K562 (cell line): Measurements from ENCODE around the gene SERPINE2. TPM values are rescaled to one million over a fixed set of nuclear protein-coding genes. Genes with fewer than 3 reads are reported as not detected.
A peak's percentile ranks its signal among the peaks of the same experiment; 100 is the strongest.

Source experiments
- ATAC-seq: fragments of 200-7000 bp; cut with Tn5 transposase; 3 replicates; pipeline ENCODE4 v1.9.1; 2020; ENCODE audit warnings: moderate library complexity
- BruUV-seq: library from RNA; stranded (reverse); fragments of 400-500 nt; replicated peaks from 2 replicates; lab custom pipeline; 2021; lab: Mats Ljungman, UMichigan
- CTCF ChIA-PET: fragments of 300-600 bp; formaldehyde crosslinking; extraction: SDS; loops from one replicate; lab custom pipeline; 2021; ENCODE audit warnings: low intra/inter-chr PET ratio; lab: Yijun Ruan, JAX
- POLR2A ChIA-PET: fragments of 300-600, 350-650 bp; sonication (Branson Sonifier 250); formaldehyde crosslinking; extraction: SDS; loops from one replicate; lab custom pipeline; 2021; ENCODE audit warnings: antibody characterized with exemption, inconsistent platforms; lab: Yijun Ruan, JAX
- DNase-seq, 4 experiments: peaks; one replicate each; pipeline versions ENCODE4 v3.0.0 to v3.0.0-alpha.2; 2011 to 2018; ENCODE audit warnings: low spot score in 3 of 4, mixed read lengths in 3 of 4; ENCODE audit errors: extremely low read depth in 1 of 4
- FAIRE-seq: peaks from 2 replicates; lab custom pipeline; 2011; peaks lifted over from hg19 to GRCh38; lab: Jason Lieb, UNC
- H2AFZ ChIP-seq: 2 replicates; pipeline ENCODE4 v1.6.0; 2011; ENCODE audit warnings: low read depth, low read length, control low read depth, inconsistent platforms
- H3K27ac ChIP-seq: fragments of 200-600 bp; 3 replicates; pipeline ENCODE4 v1.8.0; 2011; ENCODE audit warnings: low read depth, mild to moderate bottlenecking, control low read depth, inconsistent platforms, low read length, moderate library complexity, mixed read lengths; ENCODE audit errors: extremely low read depth
- H3K27me3 ChIP-seq, 2 experiments: fragments of 300-600 bp in 1 of 2; 2 replicates in 1 of 2; 3 replicates in 1 of 2; pipeline versions ENCODE4 v1.6.0 to v1.8.0; 2011; ENCODE audit warnings: inconsistent platforms in 2 of 2, low read length in 2 of 2, mild to moderate bottlenecking in 1 of 2, mixed read lengths in 1 of 2, moderate library complexity in 1 of 2; ENCODE audit not compliant: control insufficient read depth in 2 of 2, insufficient read depth in 2 of 2
- H3K36me3 ChIP-seq: fragments of 300-600 bp; 3 replicates; pipeline ENCODE4 v1.8.0; 2011; ENCODE audit warnings: mild to moderate bottlenecking, low read length, inconsistent platforms; ENCODE audit not compliant: control insufficient read depth, insufficient read depth
- H3K4me1 ChIP-seq, 2 experiments: fragments of 200-600 bp in 1 of 2; replicated peaks in 1 of 2; 2 replicates in 1 of 2; 3 replicates in 1 of 2; pipeline versions ENCODE4 v1.5.1 to v1.8.0; 2011; ENCODE audit warnings: inconsistent platforms in 2 of 2, low read length in 2 of 2, mild to moderate bottlenecking in 1 of 2, mixed read lengths in 1 of 2, moderate library complexity in 1 of 2; ENCODE audit not compliant: control insufficient read depth in 2 of 2, insufficient read depth in 2 of 2
- H3K4me2 ChIP-seq: 2 replicates; pipeline ENCODE4 v1.6.1; 2011; ENCODE audit warnings: low read length, control low read depth, inconsistent platforms, mixed read lengths; ENCODE audit not compliant: insufficient read depth
- H3K4me3 ChIP-seq: fragments of 200-600 bp; sonication (generic), shearing (Covaris generic); 2 replicates; pipeline ENCODE4 v1.5.1; 2016; ENCODE audit warnings: control low read depth, inconsistent platforms
- H3K79me2 ChIP-seq: fragments of 200-600 bp; 3 replicates; pipeline ENCODE4 v1.8.0; 2011; ENCODE audit warnings: low read length, inconsistent platforms; ENCODE audit not compliant: control insufficient read depth, insufficient read depth
- H3K9ac ChIP-seq, 2 experiments: 2 replicates each; pipeline versions ENCODE4 v1.6.0 to v1.6.1; 2011; ENCODE audit warnings: low read depth in 2 of 2, low read length in 2 of 2, control low read depth in 1 of 2, inconsistent platforms in 1 of 2, mild to moderate bottlenecking in 1 of 2, mixed read lengths in 1 of 2; ENCODE audit not compliant: insufficient read depth in 1 of 2
- H3K9me1 ChIP-seq: one replicate; pipeline ENCODE4 v1.6.0; 2011; ENCODE audit warnings: inconsistent platforms, mild to moderate bottlenecking, low read length, moderate library complexity; ENCODE audit not compliant: control insufficient read depth, insufficient read depth
- H3K9me3 ChIP-seq: replicated peaks from 2 replicates; pipeline ENCODE4 v1.5.1; 2011; ENCODE audit warnings: low read depth, low read length, inconsistent platforms; ENCODE audit not compliant: control insufficient read depth, insufficient read depth
- H4K20me1 ChIP-seq: replicated peaks from 2 replicates; pipeline ENCODE4 v1.6.1; 2011; ENCODE audit warnings: low read length, inconsistent platforms, mixed read lengths; ENCODE audit not compliant: control insufficient read depth, insufficient read depth
- ADNP ChIP-seq: fragments of 200-800 bp; sonication (Bioruptor generic); IDR thresholded peaks from 2 replicates; pipeline ENCODE4 v1.6.1; 2016; ENCODE audit warnings: missing genetic modification characterization, missing compliant biosample characterization
- AFF1 ChIP-seq, 2 experiments: fragments of 450-650 bp; IDR thresholded peaks; 2 replicates each; pipeline ENCODE4 v1.6.1; 2018; ENCODE audit warnings: mild to moderate bottlenecking in 2 of 2, low read depth in 1 of 2; ENCODE audit not compliant: partially characterized antibody in 2 of 2
- ASH1L ChIP-seq: fragments of 450-650 bp; IDR thresholded peaks from 2 replicates; pipeline ENCODE4 v1.6.1; 2018; ENCODE audit warnings: borderline replicate concordance, mild to moderate bottlenecking, low read depth; ENCODE audit not compliant: partially characterized antibody
- BRD4 ChIP-seq: fragments of 200-600 bp; sonication (generic); IDR thresholded peaks from 2 replicates; pipeline ENCODE4 v1.6.1; 2017; ENCODE audit warnings: inconsistent platforms
- DACH1 ChIP-seq: fragments of 450-650 bp; IDR thresholded peaks from 2 replicates; pipeline ENCODE4 v1.6.1; 2018; ENCODE audit not compliant: partially characterized antibody
- RNF219 ChIP-seq: fragments of 250-450 bp; sonication (Bioruptor Pico); IDR thresholded peaks from 2 replicates; pipeline ENCODE4 v1.5.0; 2022; ENCODE audit warnings: mild to moderate bottlenecking
- SMAD1 ChIP-seq: fragments of 150-350 bp; IDR thresholded peaks from 2 replicates; pipeline ENCODE4 v1.6.1; 2014; ENCODE audit warnings: low read length, low read depth; ENCODE audit not compliant: partially characterized antibody
- ZNF124 ChIP-seq: sonication (generic); formaldehyde crosslinking; IDR thresholded peaks from 2 replicates; pipeline ENCODE4 v1.8.1; 2022; ENCODE audit warnings: missing genetic modification reagents
- ZNF707 ChIP-seq: fragments of 250-450 bp; sonication (Bioruptor Pico); conservative IDR thresholded peaks from 2 replicates; pipeline ENCODE4 v1.8.0; 2022; ENCODE audit warnings: inconsistent platforms, mild to moderate bottlenecking, moderate library complexity
- WGBS: fragments of 100-300 bp; shearing (Covaris generic); methylation state at CpG from one replicate; pipeline ENCODE4 v1.1.6; 2016; ENCODE audit warnings: low coverage, mixed read lengths; ENCODE audit not compliant: insufficient coverage; ENCODE audit errors: missing lambda C conversion rate; 5-methylcytosine and 5-hydroxymethylcytosine counted together
- in situ Hi-C: fragments of 300-500 bp; cut with MboI; formaldehyde crosslinking; loops from 4 replicates; pipeline ENCODE4 v1.15.0; 2018; ENCODE audit warnings: inconsistent platforms, mixed read lengths
- intact Hi-C: fragments of 100-400 bp; cut with micrococcal nuclease; formaldehyde crosslinking; loops from 2 replicates; pipeline ENCODE4 v1.14.2; 2022
- polyA plus RNA-seq, 8 experiments: library from polyadenylated mRNA; depleted of rRNA in 4 of 8; stranded (reverse) in 5 of 8; unstranded in 3 of 8; fragments of >200 nt; fragmentation: Nextera tagmentation in 2 of 8; fragmentation: Illumina TruSeq in 1 of 8; extraction: Ambion mirVana in 2 of 8; extraction: Trizol in 1 of 8; gene quantifications; 2 replicates each; pipeline versions ENCODE4 v1.2.1 to v1.2.3, GENCODE V29; 2011 to 2014; ENCODE audit warnings: inconsistent platforms in 1 of 8, missing spikeins in 1 of 8
- total RNA-seq, 7 experiments: library from RNA; depleted of rRNA in 6 of 7; stranded (reverse); fragments of >200 nt in 6 of 7; fragmentation: Illumina TruSeq in 2 of 7; extraction: Trizol in 2 of 7; gene quantifications; 2 replicates each; pipeline versions ENCODE4 v1.2.1 to v1.2.3, GENCODE V29; 2011 to 2021; ENCODE audit warnings: low replicate concordance in 1 of 7
- TF ChIP-seq, protein P1 (sequence below): fragments of 250-450 bp; sonication (Bioruptor Pico); IDR thresholded peaks from 2 replicates; pipeline ENCODE4 v1.5.0; 2021; ENCODE audit warnings: mild to moderate bottlenecking, moderate library complexity

The SERPINE2 gene
- total and polyA plus RNA-seq, 9 of the 15 experiments (the other 6 are each of a cell fraction or from before 2014, with no cell fraction given), result 0.03 to 0.16 (median 0.13) TPM; not detected in 6

GRCh38 chr2:223957092-223957851 lies 81.8 kb downstream of the SERPINE2 start, which contains the start of gene MRPL44:
MRPL44 (plus strand) TSS chr2:223957463; CDS start chr2:223957473, 10 bp downstream.
- peak; percentile 79 for FAIRE-seq
- H3K4me3 ChIP-seq, result peak within 1 kb of the TSS; percentile 86
- peak within 1 kb of the TSS; percentile 89 to 98 for H3K9ac ChIP-seq
- H3K79me2 ChIP-seq, result peaks cover 50% of the 10 kb centered on the region
- CTCF ChIA-PET, result no interaction called here
- POLR2A ChIA-PET, result interaction anchor here (0.7 to 1.2 kb wide), 2 partner anchors 12 to 13 kb away, joined by 3 to 4 read pairs; partner anchors contain the start of gene WDFY1
- H4K20me1 ChIP-seq, result no peaks in the 10 kb centered on the region; the same call in 1 of the 2 replicates
- DNase-seq, result peak; percentile 85 to 93 (median 88)
- peaks cover 0 to 6% of the 10 kb centered on the region in 2 experiments; a peak in 2 of 5 replicates for H3K4me1 ChIP-seq
- intact Hi-C loops, result loop anchor here (1.0 kb wide), 1 partner anchor 12 kb away; the partner anchor contains the start of gene WDFY1
- under 1% methylated on average over 32 of the region's 65 CpGs for WGBS
- in situ Hi-C loops, result no loop called here
- H3K27ac ChIP-seq, result peak within 1 kb of the TSS; percentile 84
- peak; percentile 99 for ATAC-seq
- peak within 1 kb of the TSS; percentile 87 for H3K4me2 ChIP-seq
- H2AFZ ChIP-seq, result peak within 1 kb of the TSS; percentile 98
- no peaks in the 10 kb centered on the region for H3K9me3 ChIP-seq
- H3K9me1 ChIP-seq, result no peaks in the 10 kb centered on the region
- no TSS peak for BruUV-seq
- H3K27me3 ChIP-seq, result no peaks in the 10 kb centered on the region
- H3K36me3 ChIP-seq, result peaks cover 31% of the 10 kb centered on the region
- TF ChIP-seq DACH1 (no peak), SMAD1 (peak; percentile 8), ASH1L (no peak), ADNP (no peak), ZNF124 (no peak), BRD4 (peak; percentile 86), AFF1 (IDR thresholded peaks at IDR 0.05; ENCODE audit: low read depth in 1 of 2, partially characterized antibody in 2 of 2) (peak in 1 of 2 experiments; percentile 47), RNF219 (CRISPR knock-in tag) (no peak), ZNF707 (no peak)
- TF ChIP-seq, protein P1, sequence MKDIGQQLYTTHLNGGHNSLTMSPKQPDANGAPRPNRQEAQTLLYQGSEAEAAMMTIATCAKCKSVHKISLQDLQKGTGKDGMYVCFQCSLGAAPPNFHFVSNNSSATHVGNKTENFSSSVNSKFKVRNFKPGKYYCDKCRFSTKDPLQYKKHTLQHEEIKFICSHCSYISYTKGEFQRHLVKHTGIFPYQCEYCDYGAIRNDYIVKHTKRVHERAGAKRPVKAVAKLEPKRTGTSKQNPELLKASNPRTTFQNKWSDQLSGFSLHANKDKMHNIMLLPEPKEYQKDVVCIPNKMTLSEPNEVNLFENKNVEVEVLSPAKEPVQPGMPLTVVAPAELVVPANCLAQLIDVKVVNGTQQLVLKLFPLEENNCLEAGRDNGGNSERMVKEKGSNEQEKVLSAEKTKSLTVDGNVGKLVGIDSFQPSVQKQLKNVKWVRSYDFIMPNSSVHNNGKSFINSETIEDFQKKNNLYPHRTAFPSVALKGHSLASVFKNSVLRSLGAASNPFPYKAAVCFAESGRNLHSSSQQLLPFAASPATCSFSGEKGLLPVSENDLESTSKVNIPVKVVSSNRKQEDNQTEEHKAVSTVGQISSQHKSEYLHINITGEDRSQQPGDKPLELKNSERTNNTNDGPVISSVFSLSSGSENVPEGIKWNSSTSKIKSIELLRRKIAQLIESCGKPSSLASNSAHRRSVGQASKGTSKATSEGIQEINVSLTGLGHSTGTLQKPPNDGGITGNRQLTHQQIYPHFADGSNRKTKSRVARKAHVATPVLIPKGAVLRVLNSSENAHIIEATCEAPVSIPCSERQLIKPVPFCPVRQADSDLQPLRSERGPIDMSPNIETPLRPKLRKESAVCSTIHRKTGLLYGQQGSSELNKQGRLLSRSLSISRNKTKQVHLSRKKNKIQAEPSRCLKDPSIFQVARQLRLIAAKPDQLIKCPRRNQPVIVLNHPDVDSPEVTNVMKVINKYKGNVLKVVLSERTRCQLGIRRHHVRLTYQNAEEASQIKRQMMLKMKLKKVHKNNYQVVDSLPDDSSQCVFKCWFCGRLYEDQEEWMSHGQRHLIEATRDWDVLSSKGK (CRISPR knock-in tag), result no peak
